Measurements from ENCODE around the gene MYL3.
A peak's percentile ranks its signal among the peaks of the same experiment; 100 is the strongest.
"Not testable (repeated sequence)": the region's sequence is repeated elsewhere in the genome, so short reads cannot be mapped to it uniquely, and the experiment has no call there.

Gene MYL3
- total RNA-seq = 0 reads per million in 4 donors

GRCh38 chr3:46863261-46863782, at the start of gene MYL3:
Gene MYL3, minus strand, starts transcription at chr3:46863444. Its CDS starts 54 bp downstream, at chr3:46863390.
- DNase-seq = no peak

- no peak for DNase-seq
Measured at GRCh38 chr3:46912986-46913385, 49.7 kb upstream of the MYL3 start.

GRCh38 chr3:46910914-46911313, 47.7 kb upstream of the MYL3 start:
- not testable (repeated sequence) for DNase-seq

- DNase-seq = no peak
Measured at GRCh38 chr3:46910166-46910760, 47.0 kb upstream of the MYL3 start.

GRCh38 chr3:46909535-46910161, 46.4 kb upstream of the MYL3 start:
- peak; percentile 42 to 70 (median 59) for DNase-seq

- DNase-seq = no peak
Measured at GRCh38 chr3:46908986-46909534, 45.8 kb upstream of the MYL3 start.

- no peak for DNase-seq
Measured at GRCh38 chr3:46908294-46908985, 45.2 kb upstream of the MYL3 start.

GRCh38 chr3:46907960-46908293, 44.7 kb upstream of the MYL3 start:
- no peak for DNase-seq

GRCh38 chr3:46907271-46907670, 44.0 kb upstream of the MYL3 start:
- DNase-seq = no peak

- no peak for DNase-seq
Measured at GRCh38 chr3:46906471-46907058, 43.3 kb upstream of the MYL3 start.

GRCh38 chr3:46905661-46906451, 42.6 kb upstream of the MYL3 start:
- DNase-seq = no peak

- no peak for DNase-seq
Measured at GRCh38 chr3:46905213-46905560, 41.9 kb upstream of the MYL3 start.

- DNase-seq = no peak
Measured at GRCh38 chr3:46904303-46905212, 41.3 kb upstream of the MYL3 start.

- DNase-seq = no peak
Measured at GRCh38 chr3:46903341-46904302, 40.4 kb upstream of the MYL3 start.

- no peak for DNase-seq
Measured at GRCh38 chr3:46902188-46902631, 39.0 kb upstream of the MYL3 start.

GRCh38 chr3:46901591-46902187, 38.4 kb upstream of the MYL3 start:
- no peak for DNase-seq

- no peak for DNase-seq
Measured at GRCh38 chr3:46901061-46901460, 37.8 kb upstream of the MYL3 start.

GRCh38 chr3:46900356-46900755, 37.1 kb upstream of the MYL3 start:
- no peak for DNase-seq

- no peak for DNase-seq
Measured at GRCh38 chr3:46900007-46900292, 36.7 kb upstream of the MYL3 start.

Measured in T-helper 1 cell (primary cell).